Trophoblast cell (in vitro differentiated cells and primary cell): ENCODE measurements around the gene OPTC.

ENCODE experiments used
- DNase-seq, 2 donors: peaks; one replicate each; pipeline ENCODE4 v3.0.0-alpha.2; 2016
- H2AFZ ChIP-seq: 2 replicates; pipeline ENCODE4 v1.6.1; 2013; ENCODE audit warnings: low read length, moderate library complexity, mild to moderate bottlenecking; ENCODE audit not compliant: insufficient read depth, poor library complexity
- H2AK5ac ChIP-seq: 2 replicates; pipeline ENCODE4 v1.6.1; 2013; ENCODE audit warnings: mild to moderate bottlenecking, low read length
- H2BK120ac ChIP-seq: 2 replicates; pipeline ENCODE4 v1.6.1; 2013; ENCODE audit warnings: low read length, mild to moderate bottlenecking, moderate library complexity; ENCODE audit not compliant: insufficient read depth, poor library complexity
- H2BK12ac ChIP-seq: 2 replicates; pipeline ENCODE4 v1.6.1; 2013; ENCODE audit warnings: mild to moderate bottlenecking, low read length, moderate library complexity
- H2BK5ac ChIP-seq: 2 replicates; pipeline ENCODE4 v1.6.1; 2013; ENCODE audit warnings: low read length, low read depth, moderate library complexity, mild to moderate bottlenecking; ENCODE audit not compliant: poor library complexity
- H3K14ac ChIP-seq: 2 replicates; pipeline ENCODE4 v1.6.1; 2013; ENCODE audit warnings: mild to moderate bottlenecking, low read length
- H3K18ac ChIP-seq: 2 replicates; pipeline ENCODE4 v1.6.1; 2013; ENCODE audit warnings: mild to moderate bottlenecking, low read length
- H3K23ac ChIP-seq: 2 replicates; pipeline ENCODE4 v1.6.1; 2013; ENCODE audit warnings: low read length
- H3K27ac ChIP-seq: 2 replicates; pipeline ENCODE4 v1.5.1; 2013; ENCODE audit warnings: low read depth, mild to moderate bottlenecking, inconsistent platforms, low read length, moderate library complexity
- H3K27me3 ChIP-seq: 2 replicates; pipeline ENCODE4 v1.6.1; 2013; ENCODE audit warnings: inconsistent platforms, mild to moderate bottlenecking, low read length, moderate library complexity; ENCODE audit not compliant: insufficient read depth
- H3K36me3 ChIP-seq, 2 experiments: 1 replicate in 1 of 2; 2 replicates in 1 of 2; pipeline ENCODE4 v1.6.1; 2013; ENCODE audit warnings: low read length in 2 of 2, mild to moderate bottlenecking in 2 of 2, moderate library complexity in 1 of 2; ENCODE audit not compliant: insufficient read depth in 2 of 2, control insufficient read depth in 1 of 2
- H3K4ac ChIP-seq: 2 replicates; pipeline ENCODE4 v1.6.1; 2013; ENCODE audit warnings: low read depth, mild to moderate bottlenecking, low read length, moderate library complexity
- H3K4me1 ChIP-seq, 2 experiments: 1 replicate in 1 of 2; 2 replicates in 1 of 2; pipeline ENCODE4 v1.6.1; 2013; ENCODE audit warnings: low read length in 2 of 2, mild to moderate bottlenecking in 2 of 2, moderate library complexity in 1 of 2; ENCODE audit not compliant: insufficient read depth in 2 of 2, control insufficient read depth in 1 of 2
- H3K4me2 ChIP-seq: 2 replicates; pipeline ENCODE4 v1.6.1; 2013; ENCODE audit warnings: inconsistent platforms, mild to moderate bottlenecking, low read length, moderate library complexity
- H3K4me3 ChIP-seq: 2 replicates; pipeline ENCODE4 v1.5.1; 2013; ENCODE audit warnings: mild to moderate bottlenecking, low read depth, low read length, inconsistent platforms
- H3K79me1 ChIP-seq: one replicate; pipeline ENCODE4 v1.6.1; 2013; ENCODE audit warnings: low read length
- H3K79me2 ChIP-seq: 2 replicates; pipeline ENCODE4 v1.6.1; 2013; ENCODE audit warnings: low read length, mild to moderate bottlenecking; ENCODE audit not compliant: control insufficient read depth, insufficient read depth, poor library complexity
- H3K9ac ChIP-seq: 2 replicates; pipeline ENCODE4 v1.6.1; 2013; ENCODE audit warnings: mild to moderate bottlenecking, low read length
- H3K9me3 ChIP-seq: 2 replicates; pipeline ENCODE4 v1.6.1; 2013; ENCODE audit warnings: low read depth, mild to moderate bottlenecking, control low read depth, inconsistent platforms, low read length; ENCODE audit not compliant: insufficient read depth
- H4K12ac ChIP-seq: 2 replicates; pipeline ENCODE4 v1.6.1; 2013; ENCODE audit warnings: low read depth, mild to moderate bottlenecking, low read length, moderate library complexity
- H4K8ac ChIP-seq: 2 replicates; pipeline ENCODE4 v1.6.1; 2013; ENCODE audit warnings: low read depth, mild to moderate bottlenecking, low read length, moderate library complexity
- H4K91ac ChIP-seq: one replicate; pipeline ENCODE4 v1.6.1; 2013; ENCODE audit warnings: low read depth, mild to moderate bottlenecking, low read length, moderate library complexity
- WGBS: extraction: QIAGEN DNeasy Blood & Tissue Kit; methylation state at CpG from one replicate; pipeline ENCODE4 v1.1.7; 2013; ENCODE audit warnings: missing lambda C conversion rate; ENCODE audit not compliant: insufficient read length, insufficient coverage; ENCODE audit errors: extremely low coverage; 5-methylcytosine and 5-hydroxymethylcytosine counted together

The OPTC gene

GRCh38 chr1:203467550-203467921 is 26.4 kb upstream of the OPTC start:
- no peak overlapping the region for H2AK5ac ChIP-seq
- no peak overlapping the region for H2AFZ ChIP-seq
- H3K27me3 ChIP-seq: no peaks in the 10 kb centered on the region
- no peak overlapping the region for H4K12ac ChIP-seq
- no peak overlapping the region for H3K23ac ChIP-seq
- H2BK5ac ChIP-seq: no peak overlapping the region
- no peak overlapping the region for H2BK120ac ChIP-seq
- H3K4me2 ChIP-seq: no peak overlapping the region
- no peak overlapping the region for H3K14ac ChIP-seq
- no peak overlapping the region for H4K8ac ChIP-seq
- H4K91ac ChIP-seq: no peak overlapping the region
- DNase-seq: no peak
- no CpG with 5 or more reads among the region's 9 CpGs for WGBS
- no peak overlapping the region for H3K4me3 ChIP-seq
- no peaks in the 10 kb centered on the region for H3K4me1 ChIP-seq
- no peaks in the 10 kb centered on the region for H3K79me1 ChIP-seq
- H3K79me2 ChIP-seq: no peaks in the 10 kb centered on the region
- no peak overlapping the region for H3K27ac ChIP-seq
- no peak overlapping the region for H2BK12ac ChIP-seq
- H3K18ac ChIP-seq: no peak overlapping the region
- no peaks in the 10 kb centered on the region for H3K9me3 ChIP-seq
- H3K9ac ChIP-seq: no peak overlapping the region
- H3K4ac ChIP-seq: no peak overlapping the region
- H3K36me3 ChIP-seq: no peaks in the 10 kb centered on the region

- Histone ChIP-seq H2AK5ac (no peak overlapping the region), H3K4ac (no peak overlapping the region), H4K91ac (no peak overlapping the region), H3K79me2 (no peaks in the 10 kb centered on the region), H3K4me2 (no peak overlapping the region), H3K14ac (no peak overlapping the region), H4K8ac (no peak overlapping the region), H3K9ac (no peak overlapping the region), H2BK12ac (no peak overlapping the region), H3K4me3 (no peak overlapping the region), H3K27ac (no peak overlapping the region), H3K23ac (no peak overlapping the region), H4K12ac (no peak overlapping the region), H3K79me1 (no peaks in the 10 kb centered on the region), H3K4me1 (no peaks in the 10 kb centered on the region), H2BK120ac (no peak overlapping the region), H2BK5ac (no peak overlapping the region), H3K36me3 (no peaks in the 10 kb centered on the region), H2AFZ (no peak overlapping the region), H3K18ac (no peak overlapping the region), H3K9me3 (no peaks in the 10 kb centered on the region), H3K27me3 (no peaks in the 10 kb centered on the region)
- DNase-seq: no peak
- WGBS: no CpG with 5 or more reads among the region's 2 CpGs
Measured at GRCh38 chr1:203468326-203468725, 25.6 kb upstream of the OPTC start.

GRCh38 chr1:203470240-203470639 is 23.7 kb upstream of the OPTC start:
- Histone ChIP-seq H2BK120ac (no peak overlapping the region), H3K4me1 (no peaks in the 10 kb centered on the region), H4K91ac (no peak overlapping the region), H3K79me1 (no peaks in the 10 kb centered on the region), H3K9me3 (no peaks in the 10 kb centered on the region), H3K4me3 (no peak overlapping the region), H2BK5ac (no peak overlapping the region), H4K8ac (no peak overlapping the region), H2BK12ac (no peak overlapping the region), H3K36me3 (no peaks in the 10 kb centered on the region), H3K4ac (no peak overlapping the region), H2AFZ (no peak overlapping the region), H3K4me2 (no peak overlapping the region), H3K27me3 (no peaks in the 10 kb centered on the region), H3K9ac (no peak overlapping the region), H4K12ac (no peak overlapping the region), H3K27ac (no peak overlapping the region), H3K14ac (no peak overlapping the region), H2AK5ac (no peak overlapping the region), H3K23ac (no peak overlapping the region), H3K18ac (no peak overlapping the region), H3K79me2 (no peaks in the 10 kb centered on the region)
- no CpG with 5 or more reads among the region's 5 CpGs for WGBS
- no peak for DNase-seq

GRCh38 chr1:203471841-203472240 is 22.1 kb upstream of the OPTC start:
- Histone ChIP-seq H4K12ac (no peak overlapping the region), H3K4me1 (no peaks in the 10 kb centered on the region), H2AK5ac (no peak overlapping the region), H2AFZ (no peak overlapping the region), H3K18ac (no peak overlapping the region), H3K27me3 (no peaks in the 10 kb centered on the region), H4K91ac (no peak overlapping the region), H3K27ac (no peak overlapping the region), H3K4me2 (no peak overlapping the region), H3K36me3 (no peaks in the 10 kb centered on the region), H2BK5ac (no peak overlapping the region), H3K4me3 (no peak overlapping the region), H3K14ac (no peak overlapping the region), H2BK12ac (no peak overlapping the region), H3K9ac (no peak overlapping the region), H2BK120ac (no peak overlapping the region), H3K4ac (no peak overlapping the region), H3K79me2 (no peaks in the 10 kb centered on the region), H4K8ac (no peak overlapping the region), H3K79me1 (no peaks in the 10 kb centered on the region), H3K9me3 (no peaks in the 10 kb centered on the region), H3K23ac (no peak overlapping the region)
- no CpG with 5 or more reads among the region's 6 CpGs for WGBS
- no peak for DNase-seq
